Measurements from ENCODE around the gene KCNIP1. TPM values are rescaled to one million over a fixed set of nuclear protein-coding genes. Genes with fewer than 3 reads are reported as not detected.
A peak's percentile ranks its signal among the peaks of the same experiment; 100 is the strongest.

KCNIP1 gene
- total RNA-seq, 1 experiment from 2014 or later = not detected

GRCh38 chr5:170622933-170623332 lies 119.1 kb downstream of the KCNIP1 start:
- Mint-ChIP-seq H3K36me3 (ENCODE audit: insufficient read depth, unreplicated experiment) (no peaks in the 10 kb centered on the region), H3K9me3 (ENCODE audit: low read depth, unreplicated experiment) (no peaks in the 10 kb centered on the region), H3K4me3 (ENCODE audit: low read depth, unreplicated experiment) (no peak overlapping the region), H3K4me1 (ENCODE audit: low read depth, unreplicated experiment) (no peaks in the 10 kb centered on the region), H3K27ac (ENCODE audit: unreplicated experiment) (no peak overlapping the region), H3K27me3 (ENCODE audit: unreplicated experiment) (peaks cover 57% of the 10 kb centered on the region)
- BruUV-seq (replicated peaks) = no TSS peak
- no peak for DNase-seq
- no peak for TF ChIP-seq CTCF (IDR thresholded peaks at IDR 0.05; ENCODE audit: unreplicated experiment)
- intact Hi-C loops (cut with micrococcal nuclease; ENCODE audit: unreplicated experiment) = loop anchor here (1.0 to 5.0 kb wide), 4 partner anchors 52 to 396 kb away; no protein-coding TSS in a partner anchor
- CTCF ChIA-PET = interaction anchor here (0.6 to 1.9 kb wide), 5 partner anchors 20 to 404 kb away, joined by 3 to 6 read pairs (median 4); no protein-coding TSS in a partner anchor

- no TSS peak for BruUV-seq (replicated peaks)
- intact Hi-C loops (cut with micrococcal nuclease; ENCODE audit: unreplicated experiment) = loop anchor here (1.0 to 5.0 kb wide), 4 partner anchors 52 to 396 kb away; no protein-coding TSS in a partner anchor
- Mint-ChIP-seq H3K27me3 (ENCODE audit: unreplicated experiment) (peaks cover 54% of the 10 kb centered on the region), H3K4me1 (ENCODE audit: low read depth, unreplicated experiment) (no peaks in the 10 kb centered on the region), H3K4me3 (ENCODE audit: low read depth, unreplicated experiment) (no peak overlapping the region), H3K9me3 (ENCODE audit: low read depth, unreplicated experiment) (no peaks in the 10 kb centered on the region), H3K36me3 (ENCODE audit: insufficient read depth, unreplicated experiment) (no peaks in the 10 kb centered on the region), H3K27ac (ENCODE audit: unreplicated experiment) (no peak overlapping the region)
- peak; percentile 86 for DNase-seq
- peak; percentile 94 for TF ChIP-seq CTCF (IDR thresholded peaks at IDR 0.05; ENCODE audit: unreplicated experiment)
- CTCF ChIA-PET = interaction anchor here (0.7 to 1.9 kb wide), 5 partner anchors 20 to 404 kb away, joined by 3 to 5 read pairs (median 4); no protein-coding TSS in a partner anchor
Observed at GRCh38 chr5:170623576-170624181, 119.9 kb downstream of the KCNIP1 start.

- Mint-ChIP-seq H3K4me1 (ENCODE audit: low read depth, unreplicated experiment) (no peaks in the 10 kb centered on the region), H3K9me3 (ENCODE audit: low read depth, unreplicated experiment) (no peaks in the 10 kb centered on the region), H3K4me3 (ENCODE audit: low read depth, unreplicated experiment) (no peak overlapping the region), H3K36me3 (ENCODE audit: insufficient read depth, unreplicated experiment) (no peaks in the 10 kb centered on the region), H3K27ac (ENCODE audit: unreplicated experiment) (no peak overlapping the region), H3K27me3 (ENCODE audit: unreplicated experiment) (peaks cover 55% of the 10 kb centered on the region)
- no peak for DNase-seq
- no peak for TF ChIP-seq CTCF (IDR thresholded peaks at IDR 0.05; ENCODE audit: unreplicated experiment)
- BruUV-seq (replicated peaks) = no TSS peak
- intact Hi-C loops (cut with micrococcal nuclease; ENCODE audit: unreplicated experiment) = no loop called here
- CTCF ChIA-PET = interaction anchor here (0.9 to 1.9 kb wide), 3 partner anchors 8 to 190 kb away, joined by 3 to 9 read pairs (median 8); no protein-coding TSS in a partner anchor
Observed at GRCh38 chr5:170625221-170626165, 121.7 kb downstream of the KCNIP1 start.

- no TSS peak for BruUV-seq (replicated peaks)
- H3K27ac Mint-ChIP-seq (ENCODE audit: unreplicated experiment) = no peak overlapping the region
- no peak for TF ChIP-seq CTCF (IDR thresholded peaks at IDR 0.05; ENCODE audit: unreplicated experiment)
- H3K4me3 Mint-ChIP-seq (ENCODE audit: low read depth, unreplicated experiment) = no peak overlapping the region
- no peaks in the 10 kb centered on the region for H3K4me1 Mint-ChIP-seq (ENCODE audit: low read depth, unreplicated experiment)
- intact Hi-C loops (cut with micrococcal nuclease; ENCODE audit: unreplicated experiment) = no loop called here
- CTCF ChIA-PET = interaction anchor here (1.9 kb wide), 1 partner anchor 192 kb away, joined by 8 read pairs; no protein-coding TSS in a partner anchor
- H3K9me3 Mint-ChIP-seq (ENCODE audit: low read depth, unreplicated experiment) = no peaks in the 10 kb centered on the region
- peaks cover 59% of the 10 kb centered on the region for H3K27me3 Mint-ChIP-seq (ENCODE audit: unreplicated experiment)
- DNase-seq = no peak
- H3K36me3 Mint-ChIP-seq (ENCODE audit: insufficient read depth, unreplicated experiment) = no peaks in the 10 kb centered on the region
Observed at GRCh38 chr5:170626507-170627150, 122.8 kb downstream of the KCNIP1 start.
